Smooth muscle cell (in vitro differentiated cells): Measurements from ENCODE around the gene PDCD6IP. TPM values are rescaled to one million over a fixed set of nuclear protein-coding genes. Genes with fewer than 3 reads are reported as not detected.

Source experiments
- DNase-seq: peaks from one replicate; lab custom pipeline; 2025; ENCODE audit not compliant: unreplicated experiment; lab: John Stamatoyannopoulos, UW
- H2AFZ ChIP-seq: fragments of 200-600 bp; sonication (generic); 2 replicates; pipeline ENCODE4 v1.6.0; 2016; ENCODE audit warnings: antibody characterized with exemption, low read depth, mild to moderate bottlenecking
- H3F3A ChIP-seq: fragments of 200-600 bp; sonication (generic); 2 replicates; pipeline ENCODE4 v1.6.0; 2017; ENCODE audit warnings: antibody characterized with exemption, low read depth
- H3K27ac ChIP-seq: fragments of 200-600 bp; sonication (generic); 2 replicates; pipeline ENCODE4 v1.5.1; 2016; ENCODE audit warnings: low read depth, mild to moderate bottlenecking
- H3K27me3 ChIP-seq: fragments of 200-600 bp; sonication (generic); 2 replicates; pipeline ENCODE4 v1.6.1; 2016; ENCODE audit warnings: low read depth, mild to moderate bottlenecking
- H3K36me3 ChIP-seq: fragments of 200-600 bp; sonication (generic); 2 replicates; pipeline ENCODE4 v1.5.1; 2016; ENCODE audit warnings: low read depth
- H3K4me1 ChIP-seq: fragments of 200-600 bp; sonication (generic); 2 replicates; pipeline ENCODE4 v1.5.1; 2016; ENCODE audit warnings: low read depth
- H3K4me2 ChIP-seq: fragments of 200-600 bp; sonication (generic); 2 replicates; pipeline ENCODE4 v1.6.0; 2016; ENCODE audit warnings: mild to moderate bottlenecking
- H3K4me3 ChIP-seq: fragments of 200-600 bp; sonication (generic); 2 replicates; pipeline ENCODE4 v1.5.1; 2016; ENCODE audit warnings: mild to moderate bottlenecking
- H3K79me2 ChIP-seq: fragments of 200-600 bp; sonication (generic); 2 replicates; pipeline ENCODE4 v1.6.0; 2016; ENCODE audit warnings: low read depth, mild to moderate bottlenecking
- H3K9ac ChIP-seq: fragments of 200-600 bp; sonication (generic); 2 replicates; pipeline ENCODE4 v1.6.0; 2016; ENCODE audit warnings: low read depth
- H3K9me3 ChIP-seq: fragments of 200-600 bp; sonication (generic); replicated peaks from 2 replicates; pipeline ENCODE4 v1.5.1; 2016; ENCODE audit warnings: low read depth
- H4K20me1 ChIP-seq: fragments of 200-600 bp; sonication (generic); 2 replicates; pipeline ENCODE4 v1.6.0; 2016; ENCODE audit warnings: low read depth
- WGBS: methylation state at CpG from one replicate; pipeline ENCODE4 v1.1.7; 2016; ENCODE audit warnings: low lambda C conversion rate; 5-methylcytosine and 5-hydroxymethylcytosine counted together
- polyA plus RNA-seq: library from polyadenylated mRNA; unstranded; fragments of >200 nt; fragmentation: Nextera tagmentation; extraction: Ambion mirVana; gene quantifications from 2 replicates; pipeline ENCODE4 v1.2.1, GENCODE V29; 2016
- total RNA-seq: library from RNA; depleted of rRNA; stranded (reverse); fragments of >200 nt; gene quantifications from 2 replicates; pipeline ENCODE4 v1.2.3, GENCODE V29; 2014
- TF ChIP-seq, protein P1 (sequence below): fragments of 200-600 bp; sonication (generic); IDR thresholded peaks from 2 replicates; pipeline ENCODE4 v1.5.1; 2017; ENCODE audit warnings: borderline replicate concordance, mild to moderate bottlenecking, antibody characterized with exemption; ENCODE audit not compliant: insufficient read depth, poor library complexity, severe bottlenecking

Gene PDCD6IP
- total and polyA plus RNA-seq, 2 experiments from 2014 or later: 97.6 to 138 TPM

DNA sequence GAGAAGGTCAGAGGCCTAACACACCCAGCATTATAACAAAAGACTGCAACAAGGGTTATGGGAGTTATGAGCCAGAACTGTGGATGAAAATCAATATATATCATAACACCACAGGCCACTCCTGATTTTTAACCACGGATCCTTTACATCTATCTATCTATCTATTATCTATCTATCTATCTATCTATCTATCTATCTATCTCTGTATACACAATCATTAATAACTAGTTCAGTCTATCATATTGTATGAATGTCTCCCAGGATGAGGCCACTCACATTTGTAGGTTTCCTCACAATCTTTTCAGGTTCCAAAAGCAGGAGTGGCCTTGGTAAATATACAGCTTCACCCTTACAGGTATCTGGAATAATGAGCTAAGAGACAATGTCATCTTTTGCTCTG is 94.2 kb downstream of the PDCD6IP start:
- Histone ChIP-seq H3K79me2 (no peaks in the 10 kb centered on the region), H3F3A (peaks cover 8% of the 10 kb centered on the region), H2AFZ (no peak overlapping the region), H3K4me1 (no peaks in the 10 kb centered on the region), H4K20me1 (no peaks in the 10 kb centered on the region), H3K9ac (no peak overlapping the region), H3K27ac (no peak overlapping the region), H3K36me3 (no peaks in the 10 kb centered on the region), H3K4me2 (no peak overlapping the region), H3K4me3 (no peak overlapping the region), H3K27me3 (no peaks in the 10 kb centered on the region), H3K9me3 (peaks cover 1% of the 10 kb centered on the region)
- 91% methylated on average over 1 of the region's 1 CpG for WGBS
- no peak for DNase-seq
- TF ChIP-seq, protein P1, sequence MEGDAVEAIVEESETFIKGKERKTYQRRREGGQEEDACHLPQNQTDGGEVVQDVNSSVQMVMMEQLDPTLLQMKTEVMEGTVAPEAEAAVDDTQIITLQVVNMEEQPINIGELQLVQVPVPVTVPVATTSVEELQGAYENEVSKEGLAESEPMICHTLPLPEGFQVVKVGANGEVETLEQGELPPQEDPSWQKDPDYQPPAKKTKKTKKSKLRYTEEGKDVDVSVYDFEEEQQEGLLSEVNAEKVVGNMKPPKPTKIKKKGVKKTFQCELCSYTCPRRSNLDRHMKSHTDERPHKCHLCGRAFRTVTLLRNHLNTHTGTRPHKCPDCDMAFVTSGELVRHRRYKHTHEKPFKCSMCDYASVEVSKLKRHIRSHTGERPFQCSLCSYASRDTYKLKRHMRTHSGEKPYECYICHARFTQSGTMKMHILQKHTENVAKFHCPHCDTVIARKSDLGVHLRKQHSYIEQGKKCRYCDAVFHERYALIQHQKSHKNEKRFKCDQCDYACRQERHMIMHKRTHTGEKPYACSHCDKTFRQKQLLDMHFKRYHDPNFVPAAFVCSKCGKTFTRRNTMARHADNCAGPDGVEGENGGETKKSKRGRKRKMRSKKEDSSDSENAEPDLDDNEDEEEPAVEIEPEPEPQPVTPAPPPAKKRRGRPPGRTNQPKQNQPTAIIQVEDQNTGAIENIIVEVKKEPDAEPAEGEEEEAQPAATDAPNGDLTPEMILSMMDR: no peak

- no peaks in the 10 kb centered on the region for H3K79me2 ChIP-seq
- H4K20me1 ChIP-seq: no peaks in the 10 kb centered on the region
- no peak overlapping the region for H3K4me2 ChIP-seq
- no peak overlapping the region for H3K27ac ChIP-seq
- peaks cover 12% of the 10 kb centered on the region for H3K9me3 ChIP-seq
- TF ChIP-seq, protein P1: no peak
- H3K36me3 ChIP-seq: no peaks in the 10 kb centered on the region
- H3K4me1 ChIP-seq: no peaks in the 10 kb centered on the region
- no peaks in the 10 kb centered on the region for H3K27me3 ChIP-seq
- DNase-seq: no peak
- no peak overlapping the region for H2AFZ ChIP-seq
- H3K4me3 ChIP-seq: no peak overlapping the region
- no peak overlapping the region for H3K9ac ChIP-seq
- H3F3A ChIP-seq: peaks cover 8% of the 10 kb centered on the region
Observed at GRCh38 chr3:33895658-33896057, 97.2 kb downstream of the PDCD6IP start.

DNA sequence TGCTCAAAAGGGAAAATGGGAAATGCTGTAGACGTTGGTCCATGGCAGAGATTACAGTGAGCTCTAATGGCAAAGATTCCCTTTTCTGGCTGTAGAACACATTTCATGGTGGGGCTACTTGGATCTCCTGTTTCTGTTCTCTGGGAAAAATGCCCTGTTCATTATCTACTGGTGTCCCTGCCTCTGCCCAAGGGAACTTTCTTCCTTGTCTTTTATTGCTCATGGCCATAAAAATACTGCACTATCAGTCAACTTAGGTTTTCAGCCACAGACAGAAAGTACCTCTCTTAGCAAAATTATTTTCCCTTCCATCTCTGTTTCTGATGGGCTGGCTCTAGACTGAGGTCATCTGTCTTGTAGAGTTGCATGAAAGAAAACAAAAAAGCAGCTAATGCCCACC is 98.9 kb downstream of the PDCD6IP start:
- 48% methylated on average over 1 of the region's 1 CpG for WGBS
- TF ChIP-seq, protein P1: no peak
- Histone ChIP-seq H3K27ac (no peak overlapping the region), H4K20me1 (no peaks in the 10 kb centered on the region), H3K4me1 (no peaks in the 10 kb centered on the region), H3K36me3 (no peaks in the 10 kb centered on the region), H3K4me3 (no peak overlapping the region), H3K9me3 (peaks cover 12% of the 10 kb centered on the region), H3F3A (peaks cover 8% of the 10 kb centered on the region), H3K79me2 (no peaks in the 10 kb centered on the region), H3K4me2 (no peak overlapping the region), H3K9ac (no peak overlapping the region), H3K27me3 (no peaks in the 10 kb centered on the region), H2AFZ (no peak overlapping the region)
- no peak for DNase-seq

- Histone ChIP-seq H3K9ac (no peak overlapping the region), H3K27ac (no peak overlapping the region), H3K27me3 (no peaks in the 10 kb centered on the region), H2AFZ (no peak overlapping the region), H4K20me1 (no peaks in the 10 kb centered on the region), H3K4me2 (no peak overlapping the region), H3K4me3 (no peak overlapping the region), H3K79me2 (no peaks in the 10 kb centered on the region), H3K36me3 (no peaks in the 10 kb centered on the region), H3F3A (peaks cover 8% of the 10 kb centered on the region), H3K4me1 (no peaks in the 10 kb centered on the region), H3K9me3 (peaks cover 12% of the 10 kb centered on the region)
- 43% methylated on average over 2 of the region's 2 CpGs for WGBS
- no peak for DNase-seq
- TF ChIP-seq, protein P1: no peak
Observed at GRCh38 chr3:33898901-33899300, 100.5 kb downstream of the PDCD6IP start.
